ENCODE data around the gene CSTPP1.
"Not testable (repeated sequence)": the region's sequence is repeated elsewhere in the genome, so short reads cannot be mapped to it uniquely, and the experiment has no call there.

The CSTPP1 gene

DNA sequence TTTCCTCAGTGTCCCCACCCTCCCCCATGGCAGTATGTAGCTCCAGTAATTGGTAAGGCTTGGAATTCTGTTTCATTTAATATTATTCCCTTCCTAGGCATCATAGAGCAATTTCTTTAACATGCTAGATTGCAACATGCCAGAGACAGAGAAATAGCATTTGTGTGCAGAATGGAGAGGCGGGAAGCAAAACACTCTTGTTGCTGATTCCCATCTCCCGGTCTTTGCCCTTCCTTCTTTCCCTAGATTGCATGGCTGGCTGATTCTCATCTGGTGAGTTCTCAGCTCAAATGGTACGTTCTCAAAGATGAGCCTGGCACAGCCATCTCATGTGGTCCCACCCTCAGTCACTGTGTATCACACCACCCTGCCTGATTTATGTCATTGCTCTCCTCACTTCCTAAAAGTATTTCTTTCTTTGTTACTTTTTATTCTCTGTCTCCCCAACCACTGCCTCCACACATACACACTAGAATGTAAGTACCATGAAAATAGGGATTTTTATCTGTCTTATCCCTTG, 173.2 kb downstream of the CSTPP1 start:
- DNase-seq (ENCODE audit: low read depth in 1 of 2, low spot score in 1 of 2) = no peak
- no peaks in the 10 kb centered on the region for H3K27me3 ChIP-seq (ENCODE audit: insufficient read depth, poor library complexity, severe bottlenecking)
- TF ChIP-seq POLR2AphosphoS5 (IDR thresholded peaks at IDR 0.05; ENCODE audit: low read depth) (no peak), SPI1 (IDR thresholded peaks at IDR 0.05; ENCODE audit: borderline replicate concordance, low read depth) (no peak), GABPA (IDR thresholded peaks at IDR 0.05; ENCODE audit: low read depth) (no peak)
- TF ChIP-seq, protein P1, sequence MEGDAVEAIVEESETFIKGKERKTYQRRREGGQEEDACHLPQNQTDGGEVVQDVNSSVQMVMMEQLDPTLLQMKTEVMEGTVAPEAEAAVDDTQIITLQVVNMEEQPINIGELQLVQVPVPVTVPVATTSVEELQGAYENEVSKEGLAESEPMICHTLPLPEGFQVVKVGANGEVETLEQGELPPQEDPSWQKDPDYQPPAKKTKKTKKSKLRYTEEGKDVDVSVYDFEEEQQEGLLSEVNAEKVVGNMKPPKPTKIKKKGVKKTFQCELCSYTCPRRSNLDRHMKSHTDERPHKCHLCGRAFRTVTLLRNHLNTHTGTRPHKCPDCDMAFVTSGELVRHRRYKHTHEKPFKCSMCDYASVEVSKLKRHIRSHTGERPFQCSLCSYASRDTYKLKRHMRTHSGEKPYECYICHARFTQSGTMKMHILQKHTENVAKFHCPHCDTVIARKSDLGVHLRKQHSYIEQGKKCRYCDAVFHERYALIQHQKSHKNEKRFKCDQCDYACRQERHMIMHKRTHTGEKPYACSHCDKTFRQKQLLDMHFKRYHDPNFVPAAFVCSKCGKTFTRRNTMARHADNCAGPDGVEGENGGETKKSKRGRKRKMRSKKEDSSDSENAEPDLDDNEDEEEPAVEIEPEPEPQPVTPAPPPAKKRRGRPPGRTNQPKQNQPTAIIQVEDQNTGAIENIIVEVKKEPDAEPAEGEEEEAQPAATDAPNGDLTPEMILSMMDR (IDR thresholded peaks at IDR 0.05; ENCODE audit: insufficient read depth, low read length) = no peak
- TF ChIP-seq, protein P2, sequence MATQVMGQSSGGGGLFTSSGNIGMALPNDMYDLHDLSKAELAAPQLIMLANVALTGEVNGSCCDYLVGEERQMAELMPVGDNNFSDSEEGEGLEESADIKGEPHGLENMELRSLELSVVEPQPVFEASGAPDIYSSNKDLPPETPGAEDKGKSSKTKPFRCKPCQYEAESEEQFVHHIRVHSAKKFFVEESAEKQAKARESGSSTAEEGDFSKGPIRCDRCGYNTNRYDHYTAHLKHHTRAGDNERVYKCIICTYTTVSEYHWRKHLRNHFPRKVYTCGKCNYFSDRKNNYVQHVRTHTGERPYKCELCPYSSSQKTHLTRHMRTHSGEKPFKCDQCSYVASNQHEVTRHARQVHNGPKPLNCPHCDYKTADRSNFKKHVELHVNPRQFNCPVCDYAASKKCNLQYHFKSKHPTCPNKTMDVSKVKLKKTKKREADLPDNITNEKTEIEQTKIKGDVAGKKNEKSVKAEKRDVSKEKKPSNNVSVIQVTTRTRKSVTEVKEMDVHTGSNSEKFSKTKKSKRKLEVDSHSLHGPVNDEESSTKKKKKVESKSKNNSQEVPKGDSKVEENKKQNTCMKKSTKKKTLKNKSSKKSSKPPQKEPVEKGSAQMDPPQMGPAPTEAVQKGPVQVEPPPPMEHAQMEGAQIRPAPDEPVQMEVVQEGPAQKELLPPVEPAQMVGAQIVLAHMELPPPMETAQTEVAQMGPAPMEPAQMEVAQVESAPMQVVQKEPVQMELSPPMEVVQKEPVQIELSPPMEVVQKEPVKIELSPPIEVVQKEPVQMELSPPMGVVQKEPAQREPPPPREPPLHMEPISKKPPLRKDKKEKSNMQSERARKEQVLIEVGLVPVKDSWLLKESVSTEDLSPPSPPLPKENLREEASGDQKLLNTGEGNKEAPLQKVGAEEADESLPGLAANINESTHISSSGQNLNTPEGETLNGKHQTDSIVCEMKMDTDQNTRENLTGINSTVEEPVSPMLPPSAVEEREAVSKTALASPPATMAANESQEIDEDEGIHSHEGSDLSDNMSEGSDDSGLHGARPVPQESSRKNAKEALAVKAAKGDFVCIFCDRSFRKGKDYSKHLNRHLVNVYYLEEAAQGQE (IDR thresholded peaks at IDR 0.05; ENCODE audit: insufficient replicate concordance, low read depth) = no peak

DNA sequence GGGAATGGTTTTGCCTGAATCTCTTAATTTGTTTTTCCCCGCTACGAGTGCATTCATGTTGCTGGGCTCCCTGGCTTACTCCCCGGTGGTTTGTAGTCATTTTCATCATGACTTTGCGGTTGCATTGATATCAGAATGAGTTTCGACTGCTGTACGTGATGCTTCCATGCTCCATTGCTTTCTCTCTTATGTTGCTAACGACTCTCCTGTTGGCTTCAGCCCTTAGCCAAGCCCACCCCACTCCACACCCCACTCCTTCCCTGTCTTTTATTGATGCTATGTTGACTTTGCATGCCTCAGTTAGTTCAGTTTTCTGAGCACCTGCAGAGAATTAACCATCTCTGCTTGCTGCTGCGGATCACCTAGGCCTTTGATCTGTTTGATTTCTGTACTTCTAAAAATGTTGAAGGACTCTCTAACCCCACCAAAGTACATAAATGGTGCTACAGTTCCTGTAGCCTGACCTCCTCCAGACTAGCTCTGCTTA, 174.8 kb downstream of the CSTPP1 start:
- TF ChIP-seq GABPA (IDR thresholded peaks at IDR 0.05; ENCODE audit: low read depth) (no peak), SPI1 (IDR thresholded peaks at IDR 0.05; ENCODE audit: borderline replicate concordance, low read depth) (no peak), POLR2AphosphoS5 (IDR thresholded peaks at IDR 0.05; ENCODE audit: low read depth) (no peak)
- TF ChIP-seq, protein P2 (IDR thresholded peaks at IDR 0.05; ENCODE audit: insufficient replicate concordance, low read depth) = no peak
- TF ChIP-seq, protein P1 (IDR thresholded peaks at IDR 0.05; ENCODE audit: insufficient read depth, low read length) = no peak
- DNase-seq (ENCODE audit: low read depth in 1 of 2, low spot score in 1 of 2) = no peak
- Histone ChIP-seq H3K27me3 (ENCODE audit: insufficient read depth, poor library complexity, severe bottlenecking) (no peaks in the 10 kb centered on the region), H3K27ac (replicated peaks) (no peak overlapping the region), H3K4me3 (replicated peaks; ENCODE audit: insufficient read depth, low read length) (no peak overlapping the region)

More for the DNA sequence above, 173.2 kb downstream of the CSTPP1 start:
- no peak overlapping the region for H3K27ac ChIP-seq (replicated peaks)
- no peak overlapping the region for H3K4me3 ChIP-seq (replicated peaks; ENCODE audit: insufficient read depth, low read length)

DNA sequence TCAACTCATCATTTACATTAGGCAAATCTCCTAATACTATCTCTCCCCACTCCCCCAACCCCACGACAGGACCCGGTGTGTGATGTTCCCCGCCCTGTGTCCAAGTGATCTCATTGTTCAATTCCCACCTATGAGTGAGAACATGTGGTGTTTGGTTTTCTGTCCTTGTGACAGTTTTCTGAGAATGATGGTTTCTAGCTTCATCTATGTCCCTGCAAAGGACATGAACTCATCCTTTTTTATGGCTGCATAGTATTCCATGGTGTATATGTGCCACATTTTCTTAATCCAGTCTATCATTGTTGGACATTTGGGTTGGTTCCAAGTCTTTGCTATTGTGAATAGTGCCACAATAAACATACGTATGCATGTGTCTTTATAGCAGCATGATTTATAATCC, 176.4 kb downstream of the CSTPP1 start:
- H3K27ac ChIP-seq (replicated peaks); H3K27me3 ChIP-seq (ENCODE audit: insufficient read depth, poor library complexity, severe bottlenecking); H3K4me3 ChIP-seq (replicated peaks; ENCODE audit: insufficient read depth, low read length); DNase-seq (ENCODE audit: low read depth in 1 of 2, low spot score in 1 of 2): not testable (repeated sequence)

DNA sequence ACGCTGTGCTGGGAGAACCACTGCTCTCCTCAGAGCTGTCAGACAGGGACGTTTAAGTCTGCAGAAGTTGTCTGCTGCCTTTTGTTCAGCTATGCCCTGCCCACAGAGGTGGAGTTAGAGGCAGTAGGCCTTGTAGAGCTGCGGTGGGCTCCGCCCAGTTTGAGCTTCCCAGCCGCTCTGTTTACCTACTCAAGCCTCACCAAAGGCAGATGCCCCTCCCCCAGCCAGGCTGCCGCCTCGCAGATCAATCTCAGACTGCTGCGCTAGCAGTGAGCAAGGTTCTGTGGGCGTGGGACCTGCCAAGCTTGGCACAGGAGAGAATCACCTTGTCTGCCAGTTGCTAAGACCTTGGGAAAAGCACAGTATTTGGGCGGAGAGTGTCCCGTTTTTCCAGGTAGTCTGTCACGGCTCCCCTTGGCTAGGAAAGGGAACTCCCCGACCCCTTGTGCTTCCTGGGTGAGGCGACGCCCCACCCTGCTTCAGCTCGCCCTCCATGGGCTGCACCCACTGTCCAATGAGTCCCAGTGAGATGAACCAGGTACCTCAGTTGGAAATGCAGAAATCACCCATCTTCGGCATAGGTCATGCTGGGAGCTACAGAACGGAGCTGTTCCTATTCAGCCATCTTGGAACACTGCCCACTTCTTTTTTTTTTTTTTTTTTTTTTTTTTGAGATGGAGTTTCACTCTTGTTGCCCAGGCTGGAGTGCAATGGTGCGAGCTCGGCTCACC, 182.6 kb downstream of the CSTPP1 start:
- not testable (repeated sequence) for H3K4me3 ChIP-seq (replicated peaks; ENCODE audit: insufficient read depth, low read length); DNase-seq (ENCODE audit: low read depth in 1 of 2, low spot score in 1 of 2); H3K27ac ChIP-seq (replicated peaks); H3K27me3 ChIP-seq (ENCODE audit: insufficient read depth, poor library complexity, severe bottlenecking)

DNA sequence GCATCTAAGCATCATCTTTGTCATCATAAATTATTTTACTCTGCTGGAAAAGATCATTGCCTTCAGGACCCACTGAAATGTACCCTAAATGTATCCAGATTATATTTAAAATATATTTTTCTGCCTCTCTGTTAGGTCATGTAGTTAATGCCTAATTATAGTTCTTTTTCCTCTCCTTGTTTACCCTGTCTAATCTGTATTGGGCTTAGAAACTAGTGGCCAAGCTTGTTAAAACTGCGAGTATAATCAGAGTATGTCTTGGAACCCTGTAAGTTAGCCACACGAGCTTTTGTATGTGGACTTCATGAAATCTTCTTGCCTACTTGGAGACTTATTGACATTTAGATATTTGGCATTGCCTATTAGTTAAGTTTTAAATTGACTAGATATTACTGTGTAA, 184.5 kb downstream of the CSTPP1 start:
- DNase-seq (ENCODE audit: low read depth in 1 of 2, low spot score in 1 of 2) = no peak
- TF ChIP-seq SPI1 (IDR thresholded peaks at IDR 0.05; ENCODE audit: borderline replicate concordance, low read depth) = no peak
- TF ChIP-seq, protein P2 (IDR thresholded peaks at IDR 0.05; ENCODE audit: insufficient replicate concordance, low read depth) = no peak
- TF ChIP-seq POLR2AphosphoS5 (IDR thresholded peaks at IDR 0.05; ENCODE audit: low read depth) = no peak
- TF ChIP-seq, protein P1 (IDR thresholded peaks at IDR 0.05; ENCODE audit: insufficient read depth, low read length) = no peak
- no peak for TF ChIP-seq GABPA (IDR thresholded peaks at IDR 0.05; ENCODE audit: low read depth)
- Histone ChIP-seq H3K27me3 (ENCODE audit: insufficient read depth, poor library complexity, severe bottlenecking) (no peaks in the 10 kb centered on the region), H3K27ac (replicated peaks) (no peak overlapping the region), H3K4me3 (replicated peaks; ENCODE audit: insufficient read depth, low read length) (no peak overlapping the region)

Data from HL-60 (cell line).